ENCODE results near the gene FHIT.

- no peak for TF ChIP-seq CTCF (IDR thresholded peaks at IDR 0.05; ENCODE audit: low read depth, low read length, poor library complexity, severe bottlenecking)
- no peak for TF ChIP-seq EZH2phosphoT487 (IDR thresholded peaks at IDR 0.05; ENCODE audit: borderline replicate concordance, low read length)
Measured at GRCh38 chr3:60313951-60314461, 937.2 kb downstream of the FHIT start.
